Mesodermal cell (in vitro differentiated cells): ENCODE measurements around the gene PSENEN.

Source experiments
- H3K27ac ChIP-seq: 2 replicates; pipeline ENCODE4 v1.7.0; 2013; ENCODE audit warnings: mild to moderate bottlenecking, low read depth, low read length, moderate library complexity; ENCODE audit not compliant: severe bottlenecking
- H3K36me3 ChIP-seq: 2 replicates; pipeline ENCODE4 v1.7.1; 2013; ENCODE audit warnings: mild to moderate bottlenecking, low read length, moderate library complexity; ENCODE audit not compliant: control insufficient read depth, insufficient read depth
- H3K4me1 ChIP-seq: one replicate; pipeline ENCODE4 v1.7.1; 2013; ENCODE audit warnings: mild to moderate bottlenecking, low read length; ENCODE audit not compliant: insufficient read depth, control insufficient read depth, poor library complexity, severe bottlenecking
- H3K4me3 ChIP-seq: 2 replicates; pipeline ENCODE4 v1.7.0; 2013; ENCODE audit warnings: low read length, control low read depth, mild to moderate bottlenecking; ENCODE audit not compliant: insufficient read depth, poor library complexity, severe bottlenecking; ENCODE audit errors: extremely low read depth
- H3K9me3 ChIP-seq: 2 replicates; pipeline ENCODE4 v1.7.1; 2013; ENCODE audit warnings: mild to moderate bottlenecking, low read length, moderate library complexity; ENCODE audit not compliant: control insufficient read depth
- WGBS, 2 experiments: methylation state at CpG; one replicate each; pipeline ENCODE4 v1.1.5; 2013; ENCODE audit warnings: missing lambda C conversion rate in 2 of 2; ENCODE audit not compliant: insufficient coverage in 2 of 2; 5-methylcytosine and 5-hydroxymethylcytosine counted together

Gene PSENEN

DNA sequence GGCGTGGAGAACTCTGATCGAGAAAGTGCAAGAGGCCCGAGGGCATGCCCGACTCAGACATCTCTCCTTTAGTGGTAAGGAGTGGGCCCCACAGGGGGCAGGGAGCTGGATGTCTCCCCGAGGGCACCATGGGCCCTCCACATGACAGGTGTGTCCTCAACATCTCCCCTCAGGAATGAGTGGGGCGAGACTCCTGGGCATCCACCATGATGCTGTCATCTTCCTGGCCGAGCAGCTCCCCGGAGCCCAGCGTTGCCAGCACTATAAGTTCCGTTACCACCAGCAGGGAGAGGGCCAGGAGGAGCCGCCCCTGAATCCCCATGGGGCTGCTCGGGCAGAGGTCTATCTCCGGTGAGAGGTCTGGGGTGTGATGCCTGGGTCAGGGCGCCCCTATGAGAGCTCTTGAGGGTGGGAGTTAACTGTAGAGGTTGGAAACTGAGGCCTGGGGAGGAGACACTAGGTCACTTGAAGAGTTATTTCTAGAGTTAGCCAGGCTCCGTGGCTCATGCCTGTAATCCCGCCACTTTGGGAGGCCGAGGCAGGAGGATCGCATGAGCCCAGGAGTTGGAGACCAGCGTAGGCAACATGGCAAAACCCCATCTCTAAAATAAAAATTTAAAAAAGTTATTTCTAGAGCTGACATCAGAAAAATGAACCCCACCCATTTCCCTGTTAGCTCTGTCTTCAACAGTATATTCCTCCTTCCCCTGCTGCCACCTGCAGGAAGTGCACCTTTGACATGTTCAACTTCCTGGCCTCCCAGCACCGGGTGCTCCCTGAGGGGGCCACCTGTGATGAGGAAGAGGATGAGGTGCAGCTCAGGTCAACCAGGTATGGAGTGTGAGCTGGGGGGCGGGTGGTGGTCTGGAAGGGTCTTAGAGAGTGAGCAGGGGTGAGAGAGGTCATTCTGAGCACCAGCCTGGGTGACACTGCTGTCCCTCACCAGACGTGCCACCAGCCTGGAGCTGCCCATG is 8.3 kb upstream of the PSENEN start:
- Histone ChIP-seq H3K27ac (no peak overlapping the region), H3K4me3 (no peak overlapping the region), H3K36me3 (peaks cover 70% of the 10 kb centered on the region), H3K4me1 (peaks cover 12% of the 10 kb centered on the region), H3K9me3 (no peaks in the 10 kb centered on the region)
- WGBS, 2 experiments = 96 to 97% methylated on average over 10 to 20 of the region's 22 CpGs

DNA sequence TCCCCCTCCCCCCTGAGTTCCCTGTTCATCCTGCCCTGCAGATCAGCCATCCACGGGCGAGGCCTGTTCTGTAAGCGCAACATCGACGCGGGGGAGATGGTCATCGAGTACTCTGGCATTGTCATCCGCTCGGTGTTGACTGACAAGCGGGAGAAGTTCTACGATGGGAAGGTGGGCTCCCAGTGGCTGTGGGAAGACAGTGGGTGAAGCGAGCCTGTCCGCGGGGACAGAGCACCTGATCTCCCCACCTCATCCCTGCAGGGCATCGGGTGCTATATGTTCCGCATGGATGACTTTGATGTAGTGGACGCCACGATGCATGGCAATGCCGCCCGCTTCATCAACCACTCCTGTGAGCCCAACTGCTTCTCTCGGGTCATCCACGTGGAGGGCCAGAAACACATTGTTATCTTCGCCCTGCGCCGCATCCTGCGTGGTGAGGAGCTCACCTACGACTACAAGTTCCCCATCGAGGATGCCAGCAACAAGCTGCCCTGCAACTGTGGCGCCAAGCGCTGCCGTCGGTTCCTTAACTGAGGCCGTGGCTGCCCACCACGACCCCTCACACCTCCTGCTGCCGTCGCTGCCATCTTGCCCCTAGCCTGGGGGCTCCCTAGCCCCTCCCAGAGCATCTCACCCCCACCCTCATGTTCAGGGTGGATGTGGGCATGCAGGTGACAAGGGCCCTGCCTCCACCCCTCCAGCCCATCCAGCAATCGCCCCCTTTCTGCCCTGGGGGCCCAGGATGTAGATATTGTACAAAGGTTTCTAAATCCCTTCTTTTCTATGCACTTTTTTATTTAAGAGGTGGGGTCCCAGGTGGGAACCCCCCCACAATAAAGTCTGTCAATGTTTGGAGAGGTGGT is 7.2 kb upstream of the PSENEN start:
- Histone ChIP-seq H3K9me3 (no peaks in the 10 kb centered on the region), H3K4me1 (peaks cover 12% of the 10 kb centered on the region), H3K4me3 (no peak overlapping the region), H3K36me3 (peaks cover 66% of the 10 kb centered on the region), H3K27ac (no peak overlapping the region)
- WGBS, 2 experiments = 95 to 98% methylated on average over 28 to 34 of the region's 37 CpGs

- no peak overlapping the region for H3K27ac ChIP-seq
- H3K36me3 ChIP-seq = peaks cover 62% of the 10 kb centered on the region
- WGBS, 2 experiments = 93 to 100% methylated on average over 2 of the region's 2 CpGs
- H3K4me1 ChIP-seq = peaks cover 12% of the 10 kb centered on the region
- H3K4me3 ChIP-seq = no peak overlapping the region
- no peaks in the 10 kb centered on the region for H3K9me3 ChIP-seq
Observed at GRCh38 chr19:35738887-35739229, 6.6 kb upstream of the PSENEN start.

DNA sequence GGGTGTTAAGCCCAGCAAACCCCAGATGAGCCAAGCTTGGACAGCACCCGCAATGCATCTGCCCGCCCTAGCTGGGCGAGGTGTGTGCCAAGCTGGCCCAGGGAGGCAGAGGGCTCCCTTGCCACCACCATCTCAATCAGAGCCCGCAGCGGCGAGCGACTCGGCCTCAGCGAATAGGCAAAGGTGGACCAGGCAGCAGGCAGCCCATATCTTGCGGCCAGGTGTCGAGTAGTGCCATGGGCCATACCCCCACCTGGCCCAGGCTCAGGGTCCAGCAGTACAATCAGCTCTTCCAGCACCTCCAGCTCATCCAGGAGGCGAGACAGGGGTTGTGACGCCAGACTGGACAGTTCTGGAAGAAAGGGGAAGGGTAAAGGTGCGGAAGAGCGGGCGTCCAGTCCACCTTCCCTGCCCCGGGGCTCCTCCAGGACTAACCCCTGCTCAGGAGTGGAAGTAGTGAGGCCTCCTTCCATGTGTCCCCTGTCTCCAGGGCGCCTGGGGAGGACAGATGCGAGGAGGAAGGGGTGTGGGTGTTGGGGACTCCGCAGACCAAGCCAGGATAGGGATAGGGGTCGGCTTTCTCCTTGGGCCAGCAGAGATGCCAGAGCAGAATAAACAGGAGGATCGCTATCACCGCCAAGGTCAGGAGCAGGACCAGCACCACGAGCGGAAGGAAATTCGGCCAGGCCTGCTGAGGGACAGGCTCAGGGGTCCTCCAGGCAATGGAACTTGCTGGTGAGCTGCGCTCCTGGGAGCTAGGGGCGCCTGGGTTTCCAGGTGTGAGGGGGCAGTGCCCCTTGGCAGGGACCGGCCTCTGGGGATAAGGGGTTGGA is 6.0 kb upstream of the PSENEN start:
- Histone ChIP-seq H3K36me3 (peaks cover 58% of the 10 kb centered on the region), H3K4me1 (peaks cover 12% of the 10 kb centered on the region), H3K9me3 (no peaks in the 10 kb centered on the region), H3K4me3 (peak overlapping the region; percentile 56), H3K27ac (no peak overlapping the region)
- WGBS, 2 experiments = 91% methylated on average over 22 to 26 of the region's 29 CpGs

- H3K36me3 ChIP-seq = peaks cover 52% of the 10 kb centered on the region
- H3K27ac ChIP-seq = no peak overlapping the region
- peak overlapping the region; percentile 56 for H3K4me3 ChIP-seq
- H3K9me3 ChIP-seq = no peaks in the 10 kb centered on the region
- H3K4me1 ChIP-seq = peaks cover 12% of the 10 kb centered on the region
- WGBS, 2 experiments = 5 to 13% methylated on average over 11 to 14 of the region's 16 CpGs
Observed at GRCh38 chr19:35740108-35740422, 5.4 kb upstream of the PSENEN start.

GRCh38 chr19:35740423-35741202 is 4.8 kb upstream of the PSENEN start:
- 0% methylated on average over 54 to 62 of the region's 63 CpGs for WGBS, 2 experiments
- Histone ChIP-seq H3K4me1 (peaks cover 12% of the 10 kb centered on the region), H3K27ac (peak overlapping the region; percentile 89), H3K4me3 (peak overlapping the region; percentile 56), H3K36me3 (peaks cover 46% of the 10 kb centered on the region), H3K9me3 (no peaks in the 10 kb centered on the region)

DNA sequence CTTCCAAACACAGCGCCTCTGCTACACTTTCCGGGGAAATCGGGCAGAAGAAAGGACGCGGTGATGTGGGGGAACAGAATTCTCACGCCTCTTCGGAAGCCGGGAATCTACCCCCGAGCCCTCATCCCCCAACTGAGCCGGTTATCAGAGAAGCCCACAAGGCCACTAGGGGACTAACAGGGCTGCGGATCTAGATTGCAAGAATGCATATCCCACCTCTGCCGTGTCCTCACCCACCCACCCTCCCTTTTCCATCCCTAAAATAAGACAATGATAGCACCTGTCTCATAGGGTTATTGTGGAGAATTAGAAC is 4.3 kb upstream of the PSENEN start:
- peaks cover 42% of the 10 kb centered on the region for H3K36me3 ChIP-seq
- WGBS, 2 experiments = 0 to 4% methylated on average over 4 to 5 of the region's 12 CpGs
- H3K4me3 ChIP-seq = peak overlapping the region; percentile 56
- peaks cover 13% of the 10 kb centered on the region for H3K4me1 ChIP-seq
- H3K9me3 ChIP-seq = no peaks in the 10 kb centered on the region
- peak overlapping the region; percentile 89 for H3K27ac ChIP-seq

- H3K9me3 ChIP-seq = no peaks in the 10 kb centered on the region
- peak within 1 kb of the TSS; percentile 56 for H3K4me3 ChIP-seq
- peaks cover 34% of the 10 kb centered on the region for H3K36me3 ChIP-seq
- H3K4me1 ChIP-seq = peaks cover 19% of the 10 kb centered on the region
- peak within 1 kb of the TSS; percentile 10 for H3K27ac ChIP-seq
- WGBS, 2 experiments = 93 to 96% methylated on average over 7 to 9 of the region's 9 CpGs
Observed at GRCh38 chr19:35742121-35742724, 3.2 kb upstream of the PSENEN start, which contains the start of gene IGFLR1. IGFLR1 (minus strand) TSS chr19:35742452; CDS start chr19:35741180, 1,272 bp downstream.

DNA sequence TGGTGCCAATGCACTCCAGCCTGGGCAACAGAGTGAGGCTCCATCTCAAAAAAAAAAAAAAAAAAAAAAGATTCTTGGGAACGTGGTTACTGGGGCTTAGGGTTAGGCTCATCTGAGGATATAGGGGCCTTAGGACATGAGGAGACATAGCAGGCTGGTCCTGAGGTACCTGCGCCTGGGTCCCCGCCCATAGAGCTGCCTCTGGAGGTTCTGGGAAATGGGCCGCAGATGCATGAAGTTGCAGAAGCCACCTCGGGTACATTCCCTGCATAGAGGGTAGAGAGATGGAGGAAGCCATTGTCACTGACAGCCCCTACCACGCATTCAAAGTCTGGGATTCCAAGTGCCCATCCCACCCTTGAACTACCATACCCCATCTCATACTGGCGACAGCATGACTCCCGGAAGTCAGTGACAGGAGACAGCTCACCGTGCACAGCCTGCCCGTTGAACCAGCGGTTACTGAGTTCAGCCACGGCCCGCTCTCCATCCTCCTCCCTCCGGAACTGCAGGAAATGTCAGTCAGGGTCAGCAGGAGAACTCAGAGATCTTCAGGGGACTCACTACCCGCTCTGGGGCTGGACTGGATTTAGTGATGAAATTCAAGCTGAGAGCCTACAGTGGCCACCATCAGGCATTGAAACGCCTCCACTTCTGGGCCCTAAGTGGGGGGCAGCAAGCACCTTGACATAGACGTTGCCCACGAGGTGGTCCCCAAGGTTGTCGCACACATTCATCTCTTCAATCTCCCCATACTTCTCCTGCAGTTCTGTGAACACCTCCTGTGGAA is 1.6 kb upstream of the PSENEN start:
- no peak overlapping the region for H3K27ac ChIP-seq
- H3K4me1 ChIP-seq = peaks cover 19% of the 10 kb centered on the region
- H3K9me3 ChIP-seq = no peaks in the 10 kb centered on the region
- WGBS, 2 experiments = 93 to 95% methylated on average over 11 to 16 of the region's 19 CpGs
- peak overlapping the region; percentile 97 for H3K4me3 ChIP-seq
- H3K36me3 ChIP-seq = peaks cover 20% of the 10 kb centered on the region
